Stimulated activated naive CD4-positive, alpha-beta T cell treated with Interleukin-2 at 50 U/mL for 16 hours (primary cell): ENCODE data around the gene ZSCAN5B.
"Not testable (repeated sequence)": the region's sequence is repeated elsewhere in the genome, so short reads cannot be mapped to it uniquely, and the experiment has no call there.

ENCODE experiments used
- DNase-seq: peaks from one replicate; lab custom pipeline; 2025; lab: John Stamatoyannopoulos, UW

The ZSCAN5B gene

DNA sequence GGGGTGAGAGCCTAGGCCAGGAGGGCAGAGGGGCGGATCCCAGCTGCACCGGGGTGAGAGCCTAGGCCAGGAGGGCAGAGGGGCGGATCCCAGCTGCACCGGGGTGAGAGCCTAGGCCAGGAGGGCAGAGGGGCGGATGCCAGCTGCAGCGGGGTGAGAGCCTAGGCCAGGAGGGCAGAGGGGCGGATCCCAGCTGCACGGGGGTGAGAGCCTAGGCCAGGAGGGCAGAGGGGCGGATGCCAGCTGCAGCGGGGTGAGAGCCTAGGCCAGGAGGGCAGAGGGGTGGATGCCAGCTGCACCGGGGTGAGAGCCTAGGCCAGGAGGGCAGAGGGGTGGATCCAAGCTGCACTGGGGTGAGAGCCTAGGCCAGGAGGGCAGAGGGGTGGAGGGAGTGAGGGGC is 21.3 kb downstream of the ZSCAN5B start:
- not testable (repeated sequence) for DNase-seq

DNA sequence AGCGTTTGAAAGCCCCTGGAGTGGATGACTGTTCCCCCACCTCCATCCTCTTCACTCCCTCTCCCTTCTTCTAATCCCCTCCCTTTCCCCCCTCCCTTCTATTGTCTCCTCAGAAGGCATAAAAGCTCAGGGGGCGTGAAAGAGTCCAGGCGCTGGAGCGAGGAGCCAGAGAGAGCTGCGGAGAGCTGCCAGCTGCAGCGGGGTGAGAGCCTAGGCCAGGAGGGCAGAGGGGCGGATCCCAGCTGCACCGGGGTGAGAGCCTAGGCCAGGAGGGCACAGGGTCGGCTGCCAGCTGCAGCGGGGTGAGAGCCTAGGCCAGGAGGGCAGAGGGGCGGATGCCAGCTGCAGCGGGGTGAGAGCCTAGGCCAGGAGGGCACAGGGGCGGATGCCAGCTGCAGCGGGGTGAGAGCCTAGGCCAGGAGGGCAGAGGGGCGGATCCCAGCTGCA is 21.7 kb downstream of the ZSCAN5B start, which contains the start of gene GALP:
TSS of gene GALP (plus strand) at position 148 of the 447 bp plus-strand sequence. CDS start 1,101 bp downstream, outside the sequence.
- DNase-seq, result not testable (repeated sequence)

DNA sequence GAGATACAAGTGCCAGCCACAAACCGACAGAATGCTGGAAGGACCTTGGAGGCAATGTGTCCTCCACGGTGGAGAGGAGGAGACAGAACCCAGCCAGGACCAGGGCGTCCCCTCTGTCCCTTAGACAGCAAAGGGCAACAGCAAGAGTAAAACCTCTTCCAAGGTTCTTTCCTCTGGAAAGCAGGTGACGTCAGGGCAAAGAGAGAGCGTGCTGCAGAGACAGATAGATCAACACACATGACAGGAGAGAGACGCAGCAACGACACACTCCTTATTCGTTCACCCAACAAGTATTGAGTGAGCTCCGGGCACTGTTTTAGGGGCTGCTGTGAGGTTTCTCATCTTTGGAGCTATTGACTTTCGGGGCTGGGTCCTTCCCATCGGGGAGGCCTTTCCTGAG is 23.0 kb downstream of the ZSCAN5B start:
- no peak for DNase-seq

DNA sequence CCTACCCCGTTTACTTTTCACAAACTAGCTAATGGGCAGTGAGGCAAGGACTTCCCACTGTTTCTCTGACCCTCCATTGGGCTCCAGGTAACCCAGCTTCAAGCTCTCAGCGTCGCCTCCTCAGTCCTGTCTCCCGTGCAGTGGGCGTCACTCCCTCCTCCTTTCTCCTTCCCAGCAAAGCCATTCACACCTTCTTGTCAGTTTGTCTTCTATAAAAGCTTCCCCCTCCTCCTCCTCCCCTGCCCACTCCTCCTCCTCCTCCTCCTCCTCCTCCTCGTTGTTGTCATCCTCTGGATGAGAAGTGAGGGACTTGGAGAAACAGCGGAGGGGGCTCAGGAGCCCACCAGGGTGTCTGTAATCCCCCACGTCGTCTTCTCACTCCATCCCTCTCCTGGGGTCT is 23.5 kb downstream of the ZSCAN5B start:
- DNase-seq, result no peak

DNA sequence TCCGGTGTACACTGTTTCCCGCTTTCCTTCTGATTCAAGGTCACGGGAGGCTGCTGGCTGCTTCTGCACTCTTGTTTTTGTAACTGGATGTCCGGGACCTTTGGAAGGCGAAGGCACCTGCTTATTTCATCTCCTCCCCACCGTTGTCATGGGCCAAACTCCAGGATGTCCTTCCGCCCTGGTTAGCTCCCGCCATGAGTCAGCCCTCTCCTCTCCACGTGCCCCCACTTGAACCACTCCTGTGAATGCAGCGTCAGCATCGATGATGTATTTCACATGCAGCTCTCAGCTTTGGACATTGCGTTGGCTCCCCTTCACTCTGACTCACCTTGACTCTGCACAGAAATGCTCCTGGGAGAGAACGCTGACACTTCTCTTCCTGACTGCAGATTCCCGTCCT is 27.3 kb downstream of the ZSCAN5B start:
- no peak for DNase-seq

DNA sequence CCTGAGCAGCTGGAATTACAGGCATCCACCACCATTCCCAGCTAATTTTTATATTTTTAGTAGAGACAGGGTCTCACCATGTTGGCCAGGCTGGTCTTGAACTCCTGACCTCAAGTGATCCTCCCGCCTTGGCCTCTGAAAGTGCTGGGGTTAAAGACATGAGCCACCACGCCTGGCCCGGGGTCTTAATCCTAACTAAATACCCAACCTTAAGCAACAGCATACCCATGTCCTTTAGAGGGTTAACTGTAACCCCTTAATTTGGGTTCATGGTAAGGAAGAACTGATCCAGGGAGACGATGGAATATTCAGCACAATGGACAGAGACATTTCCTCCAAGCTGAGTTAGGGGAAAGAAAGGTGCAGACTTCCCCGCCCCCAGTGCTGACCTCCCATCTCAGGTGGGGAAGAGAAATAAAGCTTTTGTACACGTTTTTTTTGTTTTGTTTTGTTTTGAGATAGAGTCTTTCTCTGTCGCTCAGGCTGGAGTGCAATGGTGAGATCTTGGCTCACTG is 30.5 kb downstream of the ZSCAN5B start:
- DNase-seq, result no peak

DNA sequence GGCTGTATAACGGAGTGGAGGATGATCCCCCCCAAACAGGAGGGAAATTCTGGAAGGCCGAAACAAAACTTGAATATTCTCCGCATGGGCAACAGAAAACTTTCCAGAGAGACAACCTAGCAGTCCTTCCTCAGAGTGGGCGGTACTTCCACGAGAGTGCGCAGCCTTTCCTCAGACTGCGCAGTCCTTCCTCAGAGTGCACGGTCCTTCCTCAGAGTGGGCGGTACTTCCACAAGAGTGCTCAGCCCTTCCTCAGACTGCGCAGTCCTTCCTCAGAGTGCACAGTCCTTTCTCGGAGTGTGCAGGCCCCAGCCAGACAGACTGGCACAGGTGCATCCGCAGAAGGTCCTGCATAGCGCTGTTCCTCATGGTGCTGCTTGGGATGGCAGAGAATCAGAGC is 34.5 kb downstream of the ZSCAN5B start:
- DNase-seq, result no peak

DNA sequence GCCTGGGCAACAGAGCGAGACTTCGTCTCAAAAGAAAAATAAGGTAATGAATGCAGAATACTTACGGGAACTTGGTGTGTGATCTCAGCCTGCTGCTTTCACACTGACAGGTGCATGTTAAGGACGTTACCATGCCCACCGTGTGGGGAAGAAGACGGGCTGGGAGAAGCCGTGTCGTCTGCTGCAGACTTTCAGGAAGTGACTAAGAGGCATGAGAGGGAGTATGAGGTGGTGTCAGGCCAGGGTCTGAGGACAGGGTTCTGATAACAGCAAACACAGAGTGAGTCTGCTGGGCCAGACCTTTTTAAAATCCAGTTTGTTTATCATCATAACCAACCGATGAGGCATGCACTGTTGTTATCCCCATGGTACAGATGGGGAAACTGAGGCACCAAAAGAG is 35.3 kb downstream of the ZSCAN5B start:
- no peak for DNase-seq

DNA sequence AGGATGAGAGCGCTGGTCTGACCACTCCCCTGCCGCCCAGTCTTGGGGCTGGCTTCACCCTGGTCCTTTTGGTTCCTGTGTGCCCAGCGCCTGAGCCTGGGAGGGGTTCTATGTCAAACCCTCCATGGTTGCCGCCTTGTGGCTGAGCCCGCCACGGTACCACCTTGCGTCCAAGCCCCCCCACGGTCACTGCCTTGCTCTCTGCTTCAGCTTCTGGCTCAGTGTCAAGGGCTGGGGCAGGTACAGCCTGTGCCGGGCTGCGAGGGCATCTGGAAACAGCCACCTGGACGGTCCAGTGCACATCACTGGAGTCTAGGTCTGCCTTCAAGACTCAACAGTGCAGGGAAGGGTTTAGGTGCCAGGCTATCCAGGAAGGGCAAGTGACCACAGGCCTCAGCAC is 36.0 kb downstream of the ZSCAN5B start:
- no peak for DNase-seq

DNA sequence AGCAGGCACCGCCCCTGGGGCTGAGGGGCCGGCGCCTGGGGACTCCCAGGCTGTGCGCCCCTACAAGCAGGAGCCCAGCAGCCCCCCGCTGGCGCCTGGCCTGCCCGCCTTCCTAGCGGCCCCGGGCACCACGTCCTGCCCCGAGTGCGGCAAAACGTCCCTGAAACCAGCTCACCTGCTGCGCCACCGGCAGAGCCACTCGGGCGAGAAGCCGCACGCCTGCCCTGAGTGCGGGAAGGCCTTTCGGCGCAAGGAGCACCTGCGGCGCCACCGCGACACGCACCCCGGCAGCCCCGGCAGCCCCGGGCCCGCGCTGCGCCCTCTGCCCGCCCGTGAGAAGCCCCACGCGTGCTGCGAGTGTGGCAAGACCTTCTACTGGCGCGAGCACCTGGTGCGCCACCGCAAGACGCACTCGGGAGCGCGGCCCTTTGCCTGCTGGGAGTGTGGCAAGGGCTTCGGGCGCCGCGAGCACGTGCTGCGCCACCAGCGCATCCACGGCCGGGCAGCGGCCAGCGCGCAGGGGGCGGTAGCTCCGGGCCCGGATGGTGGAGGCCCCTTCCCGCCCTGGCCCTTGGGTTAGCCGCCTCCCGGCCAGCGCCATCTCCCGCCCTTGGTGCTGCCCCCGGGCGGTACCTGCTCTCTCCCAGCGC is 37.8 kb downstream of the ZSCAN5B start:
- no peak for DNase-seq

DNA sequence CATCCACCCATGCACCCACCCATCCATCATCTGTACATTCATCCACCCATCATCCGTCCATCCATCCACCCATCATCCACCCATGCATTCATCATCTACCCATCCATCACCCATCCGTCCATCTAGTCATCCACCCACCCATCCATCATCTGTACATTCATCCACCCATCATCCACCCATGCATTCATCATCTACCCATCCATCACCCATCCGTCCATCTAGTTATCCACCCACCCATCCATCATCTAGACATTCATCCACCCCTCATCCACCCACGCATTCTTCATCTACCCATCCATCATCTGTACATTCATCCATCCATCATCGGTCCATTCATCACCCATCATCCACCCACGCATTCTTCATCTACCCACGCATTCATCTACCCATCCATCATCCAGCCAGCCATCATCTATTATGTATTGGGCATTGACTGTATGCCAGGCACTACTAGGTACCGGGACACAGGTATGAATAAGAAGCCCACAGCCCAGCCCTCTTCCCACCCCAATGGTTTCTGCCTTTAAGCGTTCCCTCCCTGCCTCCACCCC is 38.5 kb downstream of the ZSCAN5B start:
- no peak for DNase-seq

DNA sequence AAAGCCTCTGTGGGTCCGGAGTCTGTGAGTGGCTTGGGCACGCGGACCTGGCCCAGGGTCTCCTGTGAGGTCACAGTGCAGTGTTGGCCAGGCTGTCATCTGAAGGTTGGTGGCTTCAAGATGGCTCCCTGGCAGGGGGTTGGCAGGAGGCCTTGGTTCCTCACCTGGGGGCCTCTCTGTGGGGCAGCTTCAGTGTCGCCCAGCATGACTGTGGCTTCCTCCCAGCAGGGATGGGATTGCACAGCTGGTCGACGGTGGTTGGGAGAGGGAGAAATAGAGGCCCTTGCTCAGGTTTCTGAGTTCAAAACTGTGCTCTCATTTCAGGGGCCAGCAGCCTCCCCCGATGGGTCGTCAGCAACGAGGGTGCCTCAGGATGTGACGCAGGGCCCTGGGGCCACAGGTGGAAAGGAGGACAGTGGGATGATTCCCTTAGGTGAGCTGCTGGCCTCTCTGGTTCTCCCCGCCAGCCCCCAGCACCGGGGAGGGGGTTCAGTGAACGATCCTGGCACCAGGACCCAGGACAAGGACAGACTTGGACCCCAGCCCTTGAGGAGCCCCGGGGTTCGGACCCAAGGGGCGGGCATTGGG is 39.3 kb downstream of the ZSCAN5B start:
- DNase-seq, result no peak

DNA sequence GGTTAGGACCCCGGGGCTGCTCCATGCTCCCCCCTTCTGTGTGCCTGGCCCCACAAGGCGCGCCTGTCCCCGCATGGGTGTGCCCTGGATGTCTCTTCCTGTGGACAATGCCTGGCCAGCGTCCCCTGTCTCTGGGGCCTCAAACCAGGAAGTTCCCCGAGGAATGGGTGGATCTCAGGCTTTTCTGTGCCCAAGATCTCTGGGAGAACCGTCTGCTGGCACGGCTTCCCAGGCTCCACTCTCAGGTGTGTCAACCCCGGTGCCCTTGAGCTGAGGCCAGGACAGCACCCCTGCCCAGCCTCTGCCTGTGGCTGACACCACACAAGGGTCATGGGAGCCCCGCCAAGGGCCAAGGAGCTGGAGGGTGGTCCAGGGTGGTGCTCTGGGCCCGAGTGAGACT is 40.8 kb downstream of the ZSCAN5B start:
- no peak for DNase-seq

DNA sequence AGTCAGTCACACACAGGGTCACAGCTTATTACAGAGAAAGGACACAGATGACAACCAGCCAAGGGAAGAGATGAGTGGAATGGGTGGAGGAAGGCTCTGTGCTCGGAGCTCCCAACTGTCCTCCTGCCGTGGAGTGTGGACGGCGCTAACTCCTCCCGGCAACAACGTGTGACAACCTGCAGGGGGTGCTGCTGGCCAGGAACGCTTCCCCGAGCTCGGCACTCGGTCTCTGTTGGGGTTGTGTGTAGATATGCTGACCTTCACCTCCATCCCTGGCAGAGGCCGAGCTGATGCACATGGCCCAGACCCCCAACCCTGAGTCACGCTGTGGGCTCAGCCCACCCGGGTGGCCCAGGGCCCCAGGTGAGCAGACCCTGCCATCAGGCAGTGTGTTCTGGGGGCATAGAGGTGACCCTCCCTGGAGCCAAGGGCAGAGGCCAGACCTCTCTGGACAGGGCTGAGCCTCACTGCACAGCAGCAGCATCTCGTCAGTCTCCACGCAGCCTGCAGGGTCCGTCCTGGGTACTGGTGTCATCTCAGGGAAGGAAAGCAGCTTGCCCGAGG is 42.4 kb downstream of the ZSCAN5B start:
- no peak for DNase-seq

DNA sequence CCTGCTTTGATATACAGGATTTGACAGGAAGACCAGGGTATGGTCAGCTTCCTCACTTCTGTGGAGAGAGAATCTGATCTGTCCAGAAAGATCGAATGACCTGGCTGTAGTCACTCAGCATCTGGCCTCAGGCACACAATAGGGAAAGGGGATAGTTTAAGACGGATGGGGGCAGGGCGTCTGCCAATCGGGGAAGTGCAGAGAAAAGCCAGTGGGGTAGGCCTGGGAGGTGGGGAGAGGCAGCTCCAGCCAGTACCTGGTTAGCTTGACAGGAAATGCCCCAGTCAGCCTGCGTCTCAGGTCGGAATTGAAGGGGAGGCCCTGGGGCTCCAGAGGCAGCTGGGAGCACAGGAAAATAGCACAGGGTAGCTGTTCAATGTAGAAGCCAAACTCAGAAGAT is 44.1 kb downstream of the ZSCAN5B start:
- DNase-seq, result no peak

DNA sequence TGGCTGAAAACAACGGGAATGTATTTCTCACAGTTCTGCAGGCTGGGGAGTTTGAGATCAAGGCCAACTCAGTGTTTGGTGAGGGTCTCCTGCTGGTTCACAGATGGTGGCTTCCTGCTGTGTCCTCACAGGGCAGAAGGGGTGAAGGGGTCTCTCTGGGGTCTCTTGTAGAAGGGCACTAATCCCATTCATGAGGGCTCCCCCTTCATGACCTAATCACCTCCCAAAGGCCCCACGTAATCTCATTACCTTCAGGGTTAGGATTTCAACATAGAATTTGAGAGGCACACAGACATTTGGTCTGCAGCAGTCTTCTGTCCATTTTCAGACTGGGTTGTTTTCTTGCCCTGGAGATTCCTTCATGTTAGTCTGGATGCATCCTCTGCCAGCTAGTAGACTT is 44.9 kb downstream of the ZSCAN5B start:
- no peak for DNase-seq

DNA sequence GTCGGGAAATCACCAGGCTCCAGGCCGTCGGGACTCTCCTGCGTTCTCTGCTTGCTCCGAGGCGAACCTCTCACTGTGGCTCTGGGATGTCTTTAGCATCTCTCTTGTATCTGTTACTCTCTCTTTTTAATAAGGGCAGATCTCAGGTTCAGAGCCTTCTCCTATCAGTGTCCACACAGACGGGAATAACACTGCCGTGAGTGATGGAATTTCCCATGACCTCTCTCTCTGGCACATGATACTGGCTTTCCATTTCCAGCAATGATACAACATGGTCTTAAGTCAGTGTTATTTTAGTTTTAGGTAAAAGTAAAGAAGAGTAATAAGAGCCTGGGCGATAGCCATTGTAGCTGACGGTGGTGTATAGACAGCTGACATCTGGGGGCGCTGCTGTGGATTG is 47.2 kb downstream of the ZSCAN5B start:
- no peak for DNase-seq

DNA sequence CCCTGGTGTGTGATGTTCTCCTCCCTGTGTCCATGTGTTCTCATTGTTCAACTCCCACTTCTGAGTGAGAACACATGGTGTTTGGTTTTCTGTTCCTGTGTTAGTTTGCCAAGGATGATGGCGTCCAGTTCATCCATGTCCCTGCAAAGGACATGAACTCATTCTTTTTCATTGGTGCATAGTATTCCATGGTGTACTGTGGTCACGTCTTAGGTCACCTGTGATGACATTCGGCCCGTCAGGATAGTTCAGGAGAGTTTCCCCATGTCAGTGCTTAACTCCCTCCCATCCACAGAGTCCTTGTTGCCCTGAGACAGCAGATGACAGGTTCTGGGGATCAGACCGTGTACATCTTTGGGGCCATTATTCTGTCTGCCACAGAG is 47.9 kb downstream of the ZSCAN5B start:
- DNase-seq, result no peak

DNA sequence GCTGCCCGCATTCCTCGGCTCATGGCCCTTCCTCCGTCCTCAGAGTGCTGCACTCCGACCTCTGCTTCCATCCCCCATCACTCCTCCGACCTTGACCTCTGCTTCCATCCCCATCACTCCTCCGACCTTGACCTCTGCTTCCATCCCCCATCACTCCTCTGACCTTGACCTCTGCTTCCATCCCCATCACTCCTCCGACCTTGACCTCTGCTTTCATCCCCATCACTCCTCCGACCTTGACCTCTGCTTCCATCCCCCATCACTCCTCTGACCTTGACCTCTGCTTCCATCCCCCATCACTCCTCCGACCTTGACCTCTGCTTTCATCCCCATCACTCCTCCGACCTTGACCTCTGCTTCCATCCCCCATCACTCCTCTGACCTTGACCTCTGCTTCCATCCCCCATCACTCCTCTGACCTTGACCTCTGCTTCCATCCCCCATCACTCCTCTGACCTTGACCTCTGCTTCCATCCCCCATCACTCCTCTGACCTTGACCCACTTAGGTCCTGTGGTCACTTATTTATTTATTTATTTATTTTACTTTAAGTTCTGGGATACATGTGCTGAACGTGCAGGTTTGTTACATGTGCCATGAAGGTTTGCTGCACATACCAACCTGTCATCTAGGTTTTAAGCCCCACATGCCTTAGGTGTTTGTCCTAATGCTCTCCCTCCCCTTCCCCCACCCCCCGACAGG is 48.5 kb downstream of the ZSCAN5B start:
- not testable (repeated sequence) for DNase-seq

DNA sequence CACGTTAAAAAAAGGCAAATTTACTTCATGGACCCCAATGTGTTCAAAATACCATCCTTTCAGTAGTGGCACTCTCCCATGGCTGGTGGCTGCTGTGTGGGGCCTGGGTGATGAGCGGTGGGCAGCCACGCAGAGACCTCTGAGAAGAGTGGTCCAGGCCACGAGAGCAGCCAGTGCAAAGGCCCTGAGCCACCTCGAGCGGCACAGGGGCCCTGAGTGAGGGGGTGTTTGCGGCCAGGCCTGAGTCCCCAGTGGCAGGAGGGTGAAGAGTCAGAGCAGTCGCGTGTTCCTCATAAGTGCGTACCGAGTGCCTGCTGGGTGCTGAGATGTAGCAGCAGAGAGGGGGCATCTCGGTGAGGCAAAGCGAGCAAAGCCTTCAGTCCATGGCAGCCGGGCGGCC is 49.5 kb downstream of the ZSCAN5B start:
- no peak for DNase-seq

DNA sequence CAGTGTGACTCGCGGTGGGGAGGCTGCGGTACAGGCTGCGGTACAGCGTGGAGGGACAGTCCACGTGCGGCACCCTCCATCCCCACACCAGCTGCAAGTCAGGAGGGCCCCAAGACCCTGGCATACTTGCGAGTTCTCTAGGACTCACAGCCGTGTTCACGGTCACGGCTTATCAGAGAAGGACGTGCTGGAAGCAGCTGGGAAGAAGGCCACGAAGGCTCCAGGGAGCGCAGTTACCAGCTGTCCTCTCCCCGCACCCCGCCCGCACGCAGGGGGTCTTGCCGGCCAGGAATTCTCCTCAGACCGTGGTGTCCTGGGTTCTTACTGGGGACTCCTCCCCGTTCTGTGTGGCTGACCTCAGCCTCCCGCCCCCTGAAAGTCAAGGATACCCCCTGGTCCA is 50.3 kb downstream of the ZSCAN5B start:
- no peak for DNase-seq

DNA sequence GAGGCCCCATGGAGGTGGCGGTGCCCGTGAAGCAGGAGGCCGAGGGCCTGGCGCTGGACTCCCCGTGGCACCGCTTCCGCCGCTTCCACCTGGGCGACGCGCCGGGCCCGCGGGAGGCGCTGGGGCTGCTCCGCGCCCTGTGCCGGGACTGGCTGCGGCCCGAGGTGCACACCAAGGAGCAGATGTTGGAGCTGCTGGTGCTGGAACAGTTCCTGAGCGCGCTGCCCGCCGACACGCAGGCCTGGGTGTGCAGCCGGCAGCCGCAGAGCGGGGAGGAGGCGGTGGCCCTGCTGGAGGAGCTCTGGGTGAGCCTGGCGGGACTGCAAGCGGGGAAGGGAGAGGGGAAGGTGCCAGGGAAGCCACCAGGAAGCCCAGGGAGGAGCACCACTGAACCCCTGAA is 50.7 kb downstream of the ZSCAN5B start:
- no peak for DNase-seq

DNA sequence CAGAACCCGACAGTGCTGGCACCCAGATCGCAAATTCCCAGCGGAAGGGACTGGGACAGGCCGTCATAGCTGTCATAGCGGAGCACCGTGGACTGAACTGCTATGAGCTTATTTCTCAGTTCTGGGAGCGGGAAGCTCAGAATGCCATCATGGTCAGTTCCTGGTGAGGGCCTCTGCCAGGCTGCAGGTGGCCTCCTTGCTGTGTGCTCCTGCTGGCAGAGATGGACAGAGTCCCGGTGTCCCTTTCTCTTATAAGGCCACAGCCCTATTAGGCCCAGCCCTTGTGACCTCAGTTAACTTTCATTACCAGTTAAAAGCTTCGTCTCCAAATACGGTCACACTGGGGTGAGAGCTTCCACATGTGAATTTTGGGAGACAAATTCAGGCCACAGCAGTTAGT is 51.9 kb downstream of the ZSCAN5B start:
- DNase-seq, result no peak
